ENCODE data around the gene SGPP1.
"Not testable (repeated sequence)": the region's sequence is repeated elsewhere in the genome, so short reads cannot be mapped to it uniquely, and the experiment has no call there.

Gene SGPP1, protein sequence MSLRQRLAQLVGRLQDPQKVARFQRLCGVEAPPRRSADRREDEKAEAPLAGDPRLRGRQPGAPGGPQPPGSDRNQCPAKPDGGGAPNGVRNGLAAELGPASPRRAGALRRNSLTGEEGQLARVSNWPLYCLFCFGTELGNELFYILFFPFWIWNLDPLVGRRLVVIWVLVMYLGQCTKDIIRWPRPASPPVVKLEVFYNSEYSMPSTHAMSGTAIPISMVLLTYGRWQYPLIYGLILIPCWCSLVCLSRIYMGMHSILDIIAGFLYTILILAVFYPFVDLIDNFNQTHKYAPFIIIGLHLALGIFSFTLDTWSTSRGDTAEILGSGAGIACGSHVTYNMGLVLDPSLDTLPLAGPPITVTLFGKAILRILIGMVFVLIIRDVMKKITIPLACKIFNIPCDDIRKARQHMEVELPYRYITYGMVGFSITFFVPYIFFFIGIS

DNA sequence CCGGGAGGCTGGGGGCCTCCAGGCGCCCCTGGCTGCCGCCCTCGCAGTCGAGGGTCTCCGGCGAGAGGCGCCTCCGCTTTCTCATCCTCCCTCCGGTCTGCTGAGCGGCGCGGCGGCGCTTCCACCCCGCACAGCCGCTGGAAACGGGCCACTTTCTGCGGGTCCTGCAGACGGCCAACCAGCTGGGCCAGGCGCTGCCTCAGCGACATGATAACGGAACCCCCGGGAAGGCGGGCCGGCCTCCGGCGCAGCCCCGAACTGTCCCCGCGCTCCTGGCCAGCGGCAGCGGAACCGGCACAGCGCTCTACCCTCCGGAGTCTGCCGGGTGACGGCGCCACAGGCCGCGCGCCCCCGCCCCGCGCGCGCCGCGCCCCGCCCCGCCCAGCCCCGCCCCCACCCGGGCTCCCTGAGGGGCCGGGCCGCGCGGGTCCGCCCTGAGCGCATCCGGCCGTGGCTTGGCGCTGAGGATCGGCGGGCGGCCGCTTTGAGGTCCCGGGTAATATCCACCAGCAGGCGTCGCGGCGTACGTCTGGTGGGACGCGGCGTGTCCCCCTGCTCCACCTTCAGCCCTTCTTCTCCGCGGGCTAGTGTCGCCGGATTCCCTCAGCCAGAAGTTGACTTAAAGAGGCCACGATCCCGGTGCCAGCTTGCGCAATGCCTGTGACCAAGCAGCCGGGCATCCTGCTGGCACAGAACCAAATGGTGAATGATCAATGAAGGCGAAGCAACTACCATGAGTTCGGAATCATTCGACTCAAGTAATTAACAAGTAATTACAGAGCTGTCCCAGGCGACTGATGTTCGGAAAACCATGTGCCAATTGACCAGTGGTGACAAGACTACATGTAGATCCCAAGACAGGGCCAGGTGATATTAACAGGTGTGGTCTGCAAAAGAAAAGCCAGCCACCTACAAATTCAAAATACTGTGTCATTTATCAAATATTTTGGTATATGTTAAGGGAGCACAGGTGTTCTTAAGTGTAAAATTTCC, at the start of gene SGPP1:
Gene SGPP1, minus strand, starts transcription at position 330 of the 993 bp plus-strand sequence. Its CDS starts 121 bp downstream, at position 209.
- DNase-seq: peak; percentile 68

DNA sequence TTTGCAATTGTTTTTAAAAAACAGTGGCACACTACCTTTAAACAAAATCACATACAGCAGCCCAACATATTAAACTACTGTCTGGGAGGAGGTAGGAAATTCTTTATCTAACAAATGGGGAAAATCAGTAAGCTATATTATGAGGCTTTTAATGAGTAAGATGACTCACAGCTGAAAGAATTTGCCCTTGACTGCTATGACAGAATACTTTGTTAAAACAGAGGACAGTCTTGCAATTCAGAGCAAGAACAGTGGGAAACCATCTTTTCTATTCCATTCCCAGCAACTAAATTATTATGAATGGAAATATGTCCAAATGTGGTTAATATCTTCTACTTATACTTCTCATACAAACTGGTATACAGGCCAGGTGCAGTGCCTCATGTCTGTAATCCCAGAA, 49.2 kb upstream of the SGPP1 start:
- no peak for DNase-seq

DNA sequence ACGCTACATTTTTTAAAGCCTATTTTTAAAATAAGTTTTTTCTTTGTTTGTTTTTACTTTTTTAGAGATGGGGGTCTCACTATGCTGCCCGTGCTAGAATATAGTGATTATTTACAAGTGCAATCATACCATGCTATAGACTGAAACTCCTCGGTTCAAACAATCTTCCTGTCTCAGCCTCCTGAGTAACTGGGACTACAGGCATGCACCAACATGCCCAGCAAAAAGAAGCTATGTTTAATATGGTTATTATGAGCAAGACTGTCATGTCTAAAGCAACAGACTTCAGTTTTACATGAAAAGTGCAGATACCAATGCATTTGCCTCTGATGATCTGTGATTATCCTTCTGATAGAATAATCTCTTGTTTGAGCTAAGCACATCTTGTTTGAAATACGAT, 45.6 kb upstream of the SGPP1 start:
- no peak for DNase-seq

DNA sequence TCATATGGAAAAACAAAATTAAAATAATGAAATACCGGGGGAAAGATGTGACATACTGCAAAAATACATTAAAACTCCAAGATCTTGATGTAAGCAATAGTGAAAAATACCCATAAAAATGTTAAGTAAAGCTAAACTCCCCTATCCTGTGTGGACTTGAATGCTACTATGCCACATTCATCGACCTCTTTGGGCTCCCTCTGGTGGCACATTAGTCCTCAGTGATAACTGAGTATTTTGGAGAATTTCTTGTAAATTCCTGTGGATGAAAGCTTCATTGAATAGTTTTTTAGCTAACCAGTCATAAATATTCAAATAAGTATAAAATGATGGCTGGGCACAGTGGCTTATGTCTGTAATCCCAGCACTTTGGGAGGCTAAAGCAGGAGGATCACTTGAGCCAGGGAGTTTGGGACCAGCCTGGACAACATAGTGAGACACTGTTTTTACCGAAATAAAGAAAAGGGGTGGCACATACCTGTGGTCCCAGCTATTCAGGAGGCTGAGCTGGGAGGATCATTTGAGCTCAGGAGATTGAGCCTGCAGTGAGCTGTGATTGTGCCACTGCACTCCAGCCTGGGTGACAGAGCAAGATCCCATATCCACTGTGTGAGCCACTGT, 42.4 kb upstream of the SGPP1 start:
- DNase-seq: peak; percentile 27

- no peak for DNase-seq
Measured at GRCh38 chr14:63766611-63767010, 38.7 kb upstream of the SGPP1 start.

DNA sequence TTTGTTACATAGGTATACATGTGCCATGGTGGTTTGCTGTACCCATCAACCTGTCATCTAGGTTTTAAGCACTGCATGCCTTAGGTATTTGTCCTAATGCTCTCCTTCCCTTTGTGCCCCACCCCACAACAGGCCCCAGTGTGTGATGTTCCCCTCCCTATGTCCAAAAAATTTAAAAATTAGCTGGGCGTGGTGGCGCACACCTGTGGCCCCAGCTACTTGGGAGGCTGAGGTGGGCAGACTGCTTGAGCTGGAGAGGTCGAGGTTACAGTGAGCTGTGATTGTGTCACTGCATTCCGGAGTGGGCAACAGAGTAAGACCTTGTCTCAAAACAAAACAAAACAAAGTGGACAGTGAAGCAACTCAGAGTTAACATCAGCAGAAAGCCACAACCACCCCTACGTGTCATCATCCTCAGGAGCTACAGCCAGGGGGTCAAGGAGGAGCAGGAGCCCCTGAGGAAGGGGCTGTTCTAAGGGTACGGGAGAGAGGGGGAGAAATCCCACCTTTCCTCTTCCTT, 36.8 kb upstream of the SGPP1 start:
- DNase-seq: no peak

DNA sequence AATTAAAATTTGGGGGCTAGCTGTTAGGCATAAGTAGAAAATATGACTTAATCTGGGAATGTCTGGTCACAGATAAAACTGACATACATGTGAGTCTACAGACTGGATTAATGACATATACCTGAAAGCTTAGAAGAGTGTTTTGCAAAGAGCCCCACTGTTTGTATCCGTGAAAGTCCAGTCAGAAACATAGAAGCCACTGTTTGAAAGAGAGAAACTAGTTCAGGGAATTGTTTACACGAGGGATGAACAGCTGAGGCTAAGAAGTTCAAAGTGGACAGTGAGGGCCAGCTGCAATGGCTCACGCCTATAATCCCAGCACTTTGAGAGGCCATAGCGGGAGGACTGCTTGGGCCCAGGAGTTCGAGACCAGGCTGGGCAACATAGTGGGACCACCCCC, 36.2 kb upstream of the SGPP1 start:
- DNase-seq: no peak

- DNase-seq: no peak
Measured at GRCh38 chr14:63761351-63762117, 33.7 kb upstream of the SGPP1 start.

GRCh38 chr14:63760014-63760413, 32.1 kb upstream of the SGPP1 start:
- DNase-seq: no peak

GRCh38 chr14:63759456-63759855, 31.6 kb upstream of the SGPP1 start:
- DNase-seq: no peak

GRCh38 chr14:63757211-63757610, 29.3 kb upstream of the SGPP1 start:
- no peak for DNase-seq

- no peak for DNase-seq
Measured at GRCh38 chr14:63752449-63753169, 24.7 kb upstream of the SGPP1 start.

DNA sequence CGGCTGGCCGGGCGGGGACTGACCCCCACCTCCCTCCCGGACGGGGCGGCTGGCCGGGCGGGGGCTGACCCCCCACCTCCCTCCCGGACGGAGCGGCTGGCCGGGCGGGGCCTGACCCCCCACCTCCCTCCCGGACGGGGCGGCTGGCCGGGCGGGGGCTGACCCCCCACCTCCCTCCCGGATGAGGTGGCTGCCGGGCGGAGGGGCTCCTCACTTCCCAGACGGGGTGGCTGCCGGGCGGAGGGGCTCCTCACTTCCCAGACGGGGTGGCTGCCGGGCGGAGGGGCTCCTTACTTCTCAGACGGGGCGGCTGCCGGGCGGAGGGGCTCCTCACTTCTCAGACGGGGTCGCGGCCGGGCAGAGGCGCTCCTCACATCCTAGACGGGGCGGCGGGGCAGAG, 23.2 kb upstream of the SGPP1 start:
- not testable (repeated sequence) for DNase-seq

DNA sequence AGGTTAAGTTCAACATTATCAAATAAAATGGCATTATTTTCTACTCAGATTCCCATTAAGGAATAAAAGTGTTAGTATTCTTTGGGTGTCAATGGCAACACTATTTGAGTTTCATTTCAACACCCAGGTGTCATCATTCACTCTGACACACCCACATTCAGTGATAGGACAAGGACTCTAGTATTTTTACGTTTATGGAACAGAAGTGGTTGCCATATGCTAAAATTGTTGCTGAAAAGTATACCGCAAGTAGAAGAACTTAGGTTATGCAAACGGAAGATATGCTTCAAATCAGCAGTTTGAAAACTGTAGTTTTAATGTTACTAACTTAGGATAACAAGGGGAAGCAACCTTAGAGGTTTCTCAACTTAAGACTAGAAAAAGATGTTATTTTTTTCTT, 20.0 kb upstream of the SGPP1 start:
- DNase-seq: no peak

DNA sequence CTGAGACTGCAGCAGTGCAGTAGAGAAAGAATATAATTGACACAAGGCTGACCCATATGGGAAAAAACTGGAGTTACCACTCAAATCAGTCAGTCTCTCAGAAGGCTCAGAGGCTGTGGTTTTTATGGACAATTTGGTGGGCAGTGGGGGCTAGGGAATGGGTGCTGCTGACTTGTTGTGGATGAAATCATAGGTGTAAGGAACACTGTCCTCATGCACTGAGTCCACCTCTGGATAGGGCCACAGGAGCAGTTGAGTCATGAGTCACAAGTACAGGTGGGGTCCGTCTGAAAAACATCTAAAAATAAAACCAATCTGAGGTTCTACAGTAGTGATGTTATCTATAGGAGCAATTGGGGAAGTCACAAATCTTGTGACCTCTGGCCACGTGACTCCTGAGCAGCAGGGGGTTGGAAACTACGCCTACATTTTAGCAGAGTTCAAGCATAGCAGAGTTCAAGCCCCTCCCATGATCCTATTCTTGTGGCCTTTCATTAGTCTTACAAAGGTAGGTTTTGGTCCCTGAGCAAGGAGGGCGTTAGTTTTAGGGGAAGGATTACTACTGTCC, 18.1 kb upstream of the SGPP1 start:
- no peak for DNase-seq

- DNase-seq: no peak
Measured at GRCh38 chr14:63745272-63745671, 17.4 kb upstream of the SGPP1 start.

DNA sequence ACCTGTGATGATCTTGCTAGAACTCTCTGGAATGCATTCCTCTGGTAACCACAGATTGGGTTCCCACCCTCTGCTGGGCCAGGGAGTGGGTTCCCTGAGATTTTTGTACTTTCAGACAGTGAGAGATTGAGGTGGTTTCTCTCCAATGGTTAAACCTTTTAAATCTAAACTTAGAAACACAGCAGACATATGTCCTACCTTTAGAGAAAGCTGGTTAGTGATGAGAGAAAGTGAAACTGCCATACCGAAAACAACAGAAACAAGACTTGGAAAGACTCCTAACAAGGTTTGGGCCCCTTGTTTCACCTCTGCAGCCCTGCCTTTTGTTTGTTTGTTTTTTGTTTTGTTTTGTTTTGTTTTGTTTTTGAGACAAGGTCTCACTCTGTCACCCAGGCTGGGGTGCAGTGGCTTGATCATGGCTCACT, 9.7 kb upstream of the SGPP1 start:
- DNase-seq: no peak

DNA sequence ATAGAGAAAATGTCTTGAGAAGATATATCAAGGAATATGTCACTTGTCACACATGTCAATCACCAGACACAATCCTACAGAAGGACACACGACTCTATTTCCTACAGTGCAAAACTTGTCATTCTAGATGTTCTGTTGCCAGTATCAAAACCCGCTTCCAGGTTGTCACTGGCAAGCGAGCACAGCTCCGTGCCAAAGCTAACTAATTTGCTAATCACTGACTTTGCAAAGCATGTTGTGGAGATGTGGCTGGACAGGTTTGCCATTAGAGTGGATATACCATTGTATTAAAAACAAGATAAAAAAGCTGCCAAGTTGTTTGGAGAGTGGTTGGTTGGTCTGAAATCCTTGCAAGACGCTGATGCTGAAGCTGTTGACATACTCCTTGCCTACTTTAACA, 7.9 kb upstream of the SGPP1 start:
- DNase-seq: no peak

GRCh38 chr14:63730659-63731058, 2.8 kb upstream of the SGPP1 start:
- DNase-seq: no peak

- peak; percentile 17 for DNase-seq
Measured at GRCh38 chr14:63727231-63727735, 582 bp downstream of the SGPP1 start.

DNA sequence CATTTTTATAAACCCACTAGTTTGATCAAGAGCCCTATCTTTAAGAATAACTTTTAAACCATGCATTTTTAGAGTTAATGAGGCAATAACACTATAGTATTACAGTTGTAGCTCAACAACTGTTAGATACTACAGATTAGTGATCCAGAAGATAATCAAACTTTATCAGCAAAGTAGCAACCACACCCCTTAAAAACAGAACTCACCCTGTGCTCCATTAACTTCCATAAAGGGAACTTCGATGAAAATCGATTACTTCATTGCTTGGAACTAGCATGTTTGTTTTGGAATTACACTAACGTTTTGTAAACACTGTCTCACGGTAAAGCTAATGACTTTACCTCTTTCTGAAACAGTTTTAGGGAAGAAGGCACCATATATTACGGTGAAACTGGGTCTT, 1.4 kb downstream of the SGPP1 start:
- DNase-seq: no peak

Measured in stimulated activated CD4-positive, alpha-beta T cell treated with anti-CD3 and anti-CD28 coated beads, Interleukin-12 subunit alpha, Interleukin-12 subunit beta, amount 100 ng/mL, for 4 hours (primary cell).